Hematopoietic multipotent progenitor cell treated with erythropoietin and hydrocortisone succinate and interleukin-3 and kit ligand, for 4 days (in vitro differentiated cells): Measurements from ENCODE around the gene SIRT4.

Experiments
- DNase-seq: peaks from one replicate; pipeline ENCODE4 v3.0.0-alpha.2; 2015

The SIRT4 gene, protein sequence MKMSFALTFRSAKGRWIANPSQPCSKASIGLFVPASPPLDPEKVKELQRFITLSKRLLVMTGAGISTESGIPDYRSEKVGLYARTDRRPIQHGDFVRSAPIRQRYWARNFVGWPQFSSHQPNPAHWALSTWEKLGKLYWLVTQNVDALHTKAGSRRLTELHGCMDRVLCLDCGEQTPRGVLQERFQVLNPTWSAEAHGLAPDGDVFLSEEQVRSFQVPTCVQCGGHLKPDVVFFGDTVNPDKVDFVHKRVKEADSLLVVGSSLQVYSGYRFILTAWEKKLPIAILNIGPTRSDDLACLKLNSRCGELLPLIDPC

DNA sequence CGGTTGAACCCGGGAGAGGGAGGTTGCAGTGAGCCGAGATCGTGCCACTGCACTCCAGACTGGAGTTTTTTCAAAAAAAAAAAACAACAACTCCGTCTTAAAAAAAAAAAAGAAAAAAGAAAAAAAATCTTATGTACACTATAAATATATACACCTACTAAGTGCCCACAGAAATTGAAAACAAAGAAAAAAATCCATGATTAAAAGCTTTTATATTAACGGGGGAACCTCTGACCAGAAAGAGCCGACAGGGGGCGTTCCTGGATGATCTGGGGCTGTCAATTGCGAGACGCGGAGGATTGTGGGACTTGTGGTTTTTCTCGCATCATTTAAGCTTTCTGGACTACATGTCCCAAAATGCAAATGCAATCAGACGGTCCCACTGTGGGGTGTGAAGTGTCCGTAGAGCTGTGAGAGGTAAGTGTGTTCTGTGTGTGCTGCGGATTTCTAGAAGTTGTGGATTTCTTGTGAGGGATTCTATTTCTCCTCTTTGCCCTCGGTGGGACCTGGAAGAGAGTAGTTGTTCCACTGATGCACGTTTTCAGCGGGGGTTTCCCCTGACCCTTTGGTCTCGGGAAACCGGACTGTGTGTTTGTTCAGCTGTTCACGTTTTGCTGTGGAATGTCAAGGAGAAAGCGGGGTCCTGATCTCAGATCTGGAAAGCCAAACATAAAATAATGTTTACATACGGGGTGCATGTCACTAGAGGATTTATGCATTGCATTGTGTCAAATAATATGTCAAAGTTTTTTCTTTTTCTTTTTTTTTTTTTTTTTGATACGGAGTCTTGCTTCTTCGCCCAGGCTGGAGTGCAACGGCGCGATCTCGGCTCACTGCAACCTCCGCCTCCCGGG lies at the start of gene SIRT4:
TSS of gene SIRT4 (plus strand) at position 360 of the 854 bp plus-strand sequence. CDS start 1,241 bp downstream, outside the sequence.
- peak; percentile 98 for DNase-seq

DNA sequence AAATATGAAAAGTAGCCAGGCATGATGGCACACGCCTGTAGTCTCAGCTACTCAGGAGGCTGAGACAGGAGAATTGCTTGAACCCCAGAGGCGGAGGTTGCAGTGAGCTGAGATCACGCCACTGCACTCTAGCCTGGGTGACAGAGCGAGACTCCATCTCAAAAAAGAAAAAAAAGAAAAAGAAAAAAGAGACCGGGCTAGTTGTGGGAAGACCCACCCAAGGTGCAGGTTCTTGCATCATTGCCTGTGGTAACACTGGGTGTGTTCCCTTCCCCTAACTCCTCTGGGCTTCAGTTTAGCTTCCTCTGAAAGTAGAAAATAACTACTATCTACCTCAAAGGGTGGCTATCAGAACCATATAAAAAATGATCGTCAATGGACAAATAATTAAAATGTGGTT lies 48.8 kb upstream of the SIRT4 start:
- peak; percentile 72 for DNase-seq

DNA sequence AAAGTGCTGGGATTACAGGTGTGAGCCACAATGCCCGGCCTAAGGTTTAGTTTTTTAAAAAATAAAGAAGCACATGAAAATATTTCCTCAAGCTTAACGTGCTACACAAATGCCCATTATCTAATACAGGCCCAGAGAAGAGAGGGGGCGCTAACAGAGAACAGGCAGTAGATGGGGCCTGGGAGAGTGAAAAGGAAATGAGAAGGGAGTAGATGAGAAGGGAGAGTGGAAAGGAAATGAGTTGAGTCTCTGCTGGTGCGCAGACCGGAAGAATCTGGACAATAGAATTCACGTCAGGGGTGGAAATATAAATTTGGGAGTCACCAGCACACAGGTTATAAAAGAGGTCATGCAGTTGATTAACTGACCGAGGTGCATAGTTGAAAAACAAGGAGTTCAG lies 47.3 kb upstream of the SIRT4 start:
- DNase-seq = peak; percentile 34

DNA sequence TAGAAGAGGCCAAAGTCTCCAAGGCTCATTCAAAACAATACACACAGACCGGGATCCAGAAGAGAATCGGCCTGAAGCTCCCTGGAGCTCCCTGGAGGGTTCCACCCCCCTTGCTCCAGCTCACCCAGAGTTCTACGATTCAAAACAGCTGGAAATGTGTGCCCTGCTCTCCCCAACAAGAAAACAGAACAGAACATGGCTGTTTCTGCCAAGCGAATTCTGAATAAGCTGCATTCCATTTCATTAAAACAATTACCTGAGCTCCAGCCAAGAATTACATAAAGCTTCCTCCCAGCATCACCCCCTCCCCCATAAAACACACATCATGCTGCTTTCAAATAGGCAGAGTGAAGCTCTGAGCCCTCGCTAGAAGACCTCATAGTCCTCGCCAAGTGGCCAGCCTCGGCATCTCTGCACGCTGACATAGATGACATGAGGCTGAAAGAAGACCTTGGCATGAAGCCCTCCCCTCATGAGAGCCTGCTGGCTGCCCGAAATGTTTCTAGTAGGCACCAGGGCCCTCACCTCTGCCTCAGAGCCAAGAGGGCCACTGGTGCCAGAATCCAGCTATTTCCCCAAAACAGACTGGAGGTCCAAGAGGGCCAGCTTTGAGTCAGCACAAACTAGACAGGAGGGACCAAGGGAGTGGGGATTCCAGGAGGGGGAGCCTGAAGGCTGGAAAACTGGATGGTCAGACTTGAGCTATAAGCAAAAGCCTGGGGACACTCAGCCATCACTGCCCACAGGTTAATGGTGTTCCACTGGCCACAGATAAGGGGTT lies 44.9 kb upstream of the SIRT4 start:
- no peak for DNase-seq

DNA sequence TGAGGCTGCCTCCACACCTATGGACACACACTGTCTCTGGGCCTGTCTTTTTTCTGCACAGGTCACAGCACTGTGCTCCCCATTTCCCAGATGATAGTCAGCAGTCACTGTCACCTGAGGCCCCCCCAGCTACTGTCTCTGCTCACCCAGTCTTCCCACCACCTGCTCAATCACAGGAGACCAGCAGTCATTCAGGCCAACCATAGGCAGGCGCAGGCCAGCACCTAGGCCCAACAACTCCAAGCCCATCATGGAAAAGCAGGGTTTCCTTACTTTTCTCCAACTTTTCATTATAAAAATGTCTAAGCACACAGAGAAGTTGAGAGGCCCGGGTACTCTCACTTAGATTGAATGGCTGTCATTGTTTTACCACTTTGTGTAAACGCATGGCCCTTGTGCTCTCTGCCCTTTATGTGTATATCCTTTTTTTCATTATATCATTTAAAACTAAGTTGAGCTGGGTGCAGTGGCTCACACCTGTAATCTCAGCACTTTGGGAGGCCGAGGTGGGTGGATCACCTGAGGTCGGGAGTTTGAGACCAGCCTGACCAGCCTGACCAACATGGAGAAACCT lies 43.7 kb upstream of the SIRT4 start:
- no peak for DNase-seq

DNA sequence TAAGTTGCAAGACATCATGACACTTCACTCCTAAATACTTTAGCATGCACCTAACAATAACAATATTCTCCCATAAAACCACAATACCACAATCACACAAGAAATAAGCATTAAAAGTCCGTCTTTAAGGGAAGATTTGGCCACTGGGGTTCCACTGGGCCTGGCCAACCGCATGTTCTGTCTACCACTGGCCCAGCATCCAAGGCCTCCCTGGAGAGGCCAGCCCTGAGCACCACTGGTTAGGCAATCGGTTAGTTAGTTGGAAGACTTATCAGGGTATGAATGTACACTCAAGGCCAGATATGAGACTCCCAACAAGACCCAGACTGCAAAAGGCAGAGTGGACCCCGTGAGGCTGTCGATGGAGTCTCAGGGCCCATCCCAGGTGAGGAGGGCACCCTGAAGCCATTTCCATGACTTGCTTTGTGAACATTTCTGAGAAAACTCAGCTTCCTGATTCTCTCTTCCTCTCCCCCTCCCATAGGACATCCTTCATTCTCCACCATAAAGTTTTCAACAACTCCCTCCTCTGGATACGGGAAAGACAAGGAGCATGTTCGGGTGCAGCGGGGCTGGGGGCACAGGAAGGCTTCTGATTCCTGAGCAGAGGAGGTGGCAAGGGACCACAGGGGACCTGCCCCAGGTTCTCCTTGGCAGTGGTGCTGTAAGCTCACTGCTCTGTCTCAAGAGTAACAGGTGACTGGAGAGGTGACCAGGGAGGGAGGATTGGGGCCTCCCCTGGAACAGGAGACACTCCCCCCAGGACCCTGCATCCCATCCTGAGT lies 42.5 kb upstream of the SIRT4 start:
- no peak for DNase-seq

DNA sequence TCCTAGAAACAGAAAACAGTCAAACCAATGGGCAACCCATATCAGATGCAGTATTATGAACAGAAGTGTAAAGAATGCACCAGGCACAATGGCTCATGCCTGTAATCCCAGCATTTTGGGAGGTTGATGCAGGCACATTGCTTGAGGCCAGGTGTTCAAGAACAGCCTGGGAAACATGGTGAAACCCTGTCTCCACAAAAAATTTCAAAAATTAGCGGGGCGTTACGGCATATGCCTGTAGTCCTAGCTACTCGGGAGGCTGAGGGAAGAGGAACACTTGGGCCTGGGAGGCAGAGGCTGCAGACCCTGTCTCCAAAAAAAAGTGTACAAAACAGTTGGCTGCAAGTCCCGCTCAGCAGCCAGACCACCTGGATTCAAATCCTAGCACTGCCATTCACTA lies 41.5 kb upstream of the SIRT4 start:
- DNase-seq = no peak

DNA sequence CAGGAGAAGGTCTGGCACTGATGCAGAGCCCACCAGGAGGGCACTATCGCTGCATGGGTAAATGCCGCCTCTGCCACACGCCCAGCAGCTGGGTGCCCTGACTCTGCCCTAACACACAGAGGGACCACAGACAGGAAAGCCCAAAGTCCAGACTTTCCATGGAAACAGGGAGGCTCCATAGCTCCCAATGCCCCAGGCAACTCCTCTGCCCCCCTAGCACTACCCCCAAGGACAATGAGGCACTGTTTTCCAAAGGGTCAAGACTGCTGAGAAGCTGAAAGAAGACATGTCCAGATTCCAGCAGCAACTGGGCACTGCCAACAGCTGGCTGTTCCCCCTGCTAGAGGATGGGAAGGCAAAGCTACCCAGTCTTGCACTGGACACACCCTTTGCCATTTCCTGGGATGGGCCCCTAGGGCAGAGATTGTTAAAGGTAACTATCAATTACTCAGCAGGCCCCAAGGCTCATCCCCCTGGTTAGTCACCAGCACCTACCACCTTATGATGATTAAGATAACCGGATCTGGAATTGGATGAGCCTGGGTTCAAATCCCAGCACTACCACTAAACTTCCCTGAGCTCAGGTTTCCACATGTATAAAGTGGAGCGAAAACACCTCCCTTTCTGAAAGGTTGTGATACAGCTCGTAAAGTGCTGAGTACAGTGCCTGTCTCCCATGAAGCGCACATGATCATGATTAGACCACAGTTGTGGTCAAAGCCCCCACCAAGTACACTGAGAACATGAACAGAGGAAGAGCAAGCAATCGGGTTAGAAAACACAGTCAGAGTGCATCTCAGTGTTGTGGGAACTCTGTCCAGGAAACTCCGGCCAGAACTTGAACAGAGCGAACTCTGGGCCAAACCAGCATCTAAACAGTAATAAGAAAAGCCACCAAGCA lies 39.9 kb upstream of the SIRT4 start:
- DNase-seq = peak; percentile 66

DNA sequence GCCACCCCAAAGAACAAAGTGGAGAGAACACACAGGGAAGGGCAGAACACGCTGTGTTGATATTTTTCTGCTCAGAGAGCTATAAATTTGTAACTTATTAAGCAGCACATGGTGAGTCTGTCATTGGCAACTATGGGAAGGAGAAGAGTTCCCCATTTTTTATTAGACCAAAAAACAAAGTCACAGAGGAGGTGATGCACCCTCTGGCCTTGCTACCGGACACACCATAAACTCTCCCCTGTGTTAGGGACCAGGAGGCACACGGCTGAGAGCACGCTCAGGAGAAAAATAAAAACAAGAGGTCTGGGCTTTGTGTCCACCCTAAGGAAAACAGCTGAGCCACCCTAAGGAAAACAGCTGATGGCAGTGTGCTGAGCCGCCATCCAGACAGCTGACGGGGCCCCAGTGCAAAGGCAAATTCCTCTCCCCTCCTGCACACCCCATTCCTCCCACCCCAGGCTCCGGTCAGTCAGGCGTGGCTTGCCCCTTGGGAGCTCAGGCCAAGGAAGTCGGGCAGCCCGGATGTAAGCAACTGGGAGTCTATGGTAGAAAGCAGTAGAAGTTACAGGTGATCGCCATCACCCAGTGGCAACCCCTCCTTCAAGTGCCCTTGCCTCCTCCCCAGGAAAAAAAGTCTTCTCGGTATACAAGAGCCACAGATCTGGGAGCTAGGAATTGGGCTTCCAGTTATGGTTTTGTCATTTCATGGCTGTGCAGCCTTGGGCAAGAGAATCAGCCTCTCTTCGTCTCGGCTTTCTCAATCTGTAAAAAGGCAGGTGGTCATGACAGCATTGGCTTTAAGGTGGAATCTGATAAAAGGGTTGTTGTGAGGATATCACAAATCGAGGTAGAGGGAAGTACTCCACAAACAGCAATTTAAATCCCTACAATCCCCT lies 39.0 kb upstream of the SIRT4 start:
- DNase-seq = no peak

DNA sequence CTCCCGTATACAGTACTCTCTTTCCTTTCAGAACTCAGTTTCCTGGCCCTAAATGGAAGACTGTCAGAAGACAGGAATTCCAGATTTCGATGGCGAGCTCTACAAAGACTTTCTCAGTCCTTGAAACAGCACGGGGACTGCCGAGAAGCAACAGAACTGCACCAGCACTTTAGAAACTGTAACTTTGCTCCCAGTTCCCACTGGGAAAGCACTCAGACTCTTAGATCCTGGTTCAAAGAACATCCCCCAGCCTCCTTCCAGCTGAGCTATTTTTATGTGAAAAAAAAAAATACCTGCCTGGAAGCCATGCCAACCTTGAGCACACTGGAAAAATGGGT lies 38.4 kb upstream of the SIRT4 start:
- DNase-seq = no peak

DNA sequence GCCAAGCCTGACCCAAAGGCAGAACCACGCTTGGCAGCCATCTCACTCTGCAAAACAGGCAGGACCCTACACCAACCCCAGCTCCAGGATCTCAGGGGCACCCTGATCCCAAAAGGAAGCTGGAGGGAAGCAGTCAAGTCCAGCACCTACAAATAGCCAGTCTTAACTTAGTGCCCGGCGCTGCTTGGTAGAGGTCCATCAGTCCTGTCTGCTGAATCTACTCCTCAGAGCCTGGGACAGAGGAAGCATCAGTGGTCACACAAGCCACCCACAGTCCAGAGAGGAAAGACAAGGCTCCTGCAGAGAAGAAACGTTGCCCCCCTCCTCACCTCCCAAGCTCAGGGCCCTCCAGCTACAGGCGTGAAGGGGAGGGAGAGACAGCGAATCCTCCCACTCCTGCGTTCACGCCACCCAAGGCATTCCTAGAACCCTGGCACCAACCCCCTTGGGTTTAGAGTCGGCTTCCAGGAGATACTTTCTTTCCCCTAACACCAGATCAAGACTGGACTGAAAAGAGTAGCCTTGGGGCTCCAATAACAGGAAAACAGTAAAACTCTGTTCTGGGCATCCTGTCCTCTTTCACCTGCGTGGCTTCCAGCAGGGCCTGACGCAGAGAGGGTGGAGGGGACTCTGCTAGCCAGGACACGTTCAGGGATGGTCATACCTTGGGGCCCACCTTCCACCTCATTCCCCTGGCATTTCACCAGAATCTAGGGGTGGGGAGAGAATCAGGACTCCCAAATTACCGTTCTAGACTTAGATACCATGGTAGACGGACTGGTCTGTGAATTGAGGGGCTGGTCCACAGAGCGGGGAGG lies 37.8 kb upstream of the SIRT4 start:
- no peak for DNase-seq

DNA sequence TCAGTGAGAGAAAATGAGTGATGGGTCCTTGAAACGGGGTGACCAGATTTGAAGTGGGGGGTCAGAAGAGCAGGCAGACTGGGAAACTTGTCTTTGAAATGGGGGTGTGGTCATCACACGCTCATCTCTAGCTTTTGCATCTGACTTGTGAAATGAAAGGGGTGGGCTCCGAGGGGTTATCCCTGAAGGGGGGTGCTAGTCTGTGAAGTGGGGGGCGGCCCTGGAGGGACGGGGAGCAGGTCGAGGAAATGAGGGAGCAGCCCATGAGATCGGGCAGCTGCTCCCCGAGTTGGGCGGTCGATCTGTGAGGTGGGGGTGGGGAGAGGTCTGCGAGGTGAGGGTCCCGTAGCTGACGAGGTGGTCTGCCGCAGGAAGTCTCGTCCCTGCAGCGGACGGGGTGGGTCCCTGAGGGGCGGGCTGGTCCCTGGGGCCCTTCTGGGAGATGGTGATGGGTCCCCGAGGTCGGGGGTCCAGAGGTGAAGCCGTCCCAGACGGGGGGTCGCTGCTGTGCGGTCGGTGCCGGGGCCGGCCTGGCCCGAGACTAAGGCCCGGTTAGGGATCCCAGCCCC lies 37.1 kb upstream of the SIRT4 start:
- no peak for DNase-seq

DNA sequence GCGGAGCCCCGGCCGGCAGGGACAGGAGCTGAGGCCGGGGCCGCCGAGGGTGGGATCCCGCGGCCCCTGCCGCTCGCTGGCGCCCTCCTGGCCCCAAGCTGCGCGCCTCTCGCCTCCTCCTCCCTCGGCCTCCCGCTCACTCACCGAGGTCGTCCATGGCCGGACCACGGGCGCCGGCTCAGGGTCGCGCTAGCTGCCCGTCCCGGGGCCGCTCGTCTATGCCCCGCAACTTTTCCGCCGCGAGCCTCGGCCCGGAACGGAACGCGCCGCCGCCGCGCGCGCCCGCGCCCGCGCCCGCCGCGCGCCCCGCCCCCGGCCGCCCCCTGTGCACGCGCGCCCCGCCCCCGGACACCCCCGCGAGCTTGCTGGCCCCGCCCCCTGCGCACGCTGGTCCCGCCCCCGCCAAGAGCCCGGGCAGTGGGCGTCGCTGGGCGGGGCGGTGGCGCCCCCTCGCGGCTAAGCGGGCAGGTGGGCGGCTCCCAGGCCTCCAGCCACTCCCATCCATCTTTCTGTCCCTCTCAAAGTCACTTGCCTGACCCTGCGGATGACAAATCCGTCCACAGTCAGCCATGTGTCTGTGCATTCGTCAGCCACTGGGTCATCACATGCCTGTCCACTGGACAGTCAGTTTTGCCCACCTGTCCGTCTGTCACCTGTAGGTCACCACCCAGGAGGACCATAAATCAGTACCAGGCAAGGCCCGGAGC lies 36.5 kb upstream of the SIRT4 start, which contains the start of gene PXN:
TSS of gene PXN (minus strand) at position 258 of the 707 bp plus-strand sequence. CDS start at position 157, 101 bp downstream.
- DNase-seq = peak; percentile 88

DNA sequence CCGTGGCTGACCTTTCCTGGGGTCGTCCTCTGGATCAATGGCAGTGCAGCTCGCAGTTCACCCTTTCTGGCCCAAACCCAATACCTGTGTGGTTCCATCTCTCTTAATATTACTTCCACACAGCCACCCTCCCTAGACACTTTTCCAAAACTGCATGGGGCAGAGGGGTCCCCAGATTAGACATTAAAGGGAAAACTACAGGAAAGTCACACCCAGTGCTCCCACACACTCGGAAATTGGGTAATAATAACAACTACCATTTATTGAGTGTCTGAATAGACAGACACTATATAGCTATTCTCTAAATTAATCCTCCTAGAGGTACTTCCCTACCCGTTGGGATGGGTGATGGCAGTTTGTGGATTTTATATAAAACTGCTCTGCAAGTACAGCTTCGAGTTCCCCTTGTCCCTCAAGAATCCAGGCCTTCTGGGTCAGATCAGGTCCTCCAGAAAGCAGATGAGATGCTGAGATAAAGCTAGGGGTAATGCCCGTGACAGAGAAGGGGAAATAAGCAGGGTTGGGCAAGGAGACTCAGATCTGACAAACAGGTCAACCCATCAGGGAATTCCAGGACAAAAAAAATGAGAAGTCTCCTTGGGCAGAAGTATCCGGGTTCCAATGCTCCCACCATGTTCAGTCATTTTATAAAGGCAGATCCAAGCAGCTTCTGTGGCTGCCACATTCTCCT lies 35.8 kb upstream of the SIRT4 start:
- no peak for DNase-seq

DNA sequence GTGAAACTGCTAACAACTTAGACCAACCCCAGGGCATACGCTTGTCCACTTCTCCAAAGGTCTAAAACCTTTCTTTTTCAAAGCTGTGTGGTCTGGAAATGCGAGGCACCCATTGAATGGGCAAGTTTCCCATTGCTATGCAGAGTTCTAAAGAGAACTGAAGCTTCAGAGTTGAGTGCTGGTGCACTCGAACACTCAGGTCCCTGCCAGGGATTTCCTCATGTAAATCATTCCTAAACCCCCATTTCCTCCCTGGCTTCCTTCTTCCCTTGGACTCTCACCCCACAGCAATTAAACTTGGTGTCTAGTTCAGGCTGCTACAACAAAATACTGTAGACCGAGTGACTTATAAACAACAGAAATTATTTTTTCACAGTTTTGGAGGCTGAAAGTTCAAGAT lies 34.4 kb upstream of the SIRT4 start:
- DNase-seq = no peak

DNA sequence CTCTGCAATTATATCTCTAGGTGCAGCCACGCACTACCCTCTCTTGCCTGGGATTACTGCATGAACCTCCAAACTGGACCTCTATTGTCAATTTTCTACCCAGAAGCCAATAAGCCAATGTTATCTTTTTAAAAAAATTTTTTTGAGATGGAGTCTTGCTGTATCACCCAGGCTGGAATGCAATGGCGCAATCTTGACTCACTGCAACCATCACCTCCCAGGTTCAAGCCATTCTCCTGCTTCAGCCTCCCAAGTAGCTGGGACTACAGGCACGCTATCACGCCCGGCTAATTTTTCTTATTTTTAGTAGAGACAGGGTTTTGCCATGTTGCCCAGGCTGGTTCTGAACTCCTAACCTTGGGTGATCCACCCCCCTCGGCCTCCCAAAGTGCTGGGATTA lies 25.4 kb upstream of the SIRT4 start:
- no peak for DNase-seq
